IMR-90 (cell line): ENCODE data around the gene RET. TPM values are rescaled to one million over a fixed set of nuclear protein-coding genes. Genes with fewer than 3 reads are reported as not detected.

Experiments
- ATAC-seq: fragments of 200-7000 bp; cut with Tn5 transposase; 2 replicates; pipeline ENCODE4 v1.9.1; 2020; ENCODE audit warnings: low read depth, mild to moderate bottlenecking, moderate library complexity
- BruUV-seq: library from RNA; stranded (reverse); fragments of 400-500 nt; replicated peaks from 2 replicates; lab custom pipeline; 2021; lab: Mats Ljungman, UMichigan
- CTCF ChIA-PET: fragments of 300-600 bp; formaldehyde crosslinking; extraction: SDS; loops from one replicate; lab custom pipeline; 2021; ENCODE audit warnings: antibody characterized with exemption; lab: Yijun Ruan, JAX
- POLR2A ChIA-PET: fragments of 300-600 bp; sonication (Branson Sonifier 250); formaldehyde crosslinking; loops from one replicate; lab custom pipeline; 2022; ENCODE audit warnings: antibody characterized with exemption; ENCODE audit not compliant: unreplicated experiment; lab: Charles Lee
- DNase-seq: peaks from one replicate; pipeline ENCODE4 v3.0.0; 2013
- H2AFZ ChIP-seq: replicated peaks from 2 replicates; pipeline ENCODE3; 2013; ENCODE audit warnings: low read length, mild to moderate bottlenecking; ENCODE audit not compliant: poor library complexity
- H2AK5ac ChIP-seq: 2 replicates; pipeline ENCODE4 v1.6.1; 2013; ENCODE audit warnings: low read depth, low read length, inconsistent platforms
- H2AK9ac ChIP-seq: replicated peaks from 2 replicates; pipeline ENCODE3; 2013; ENCODE audit warnings: mild to moderate bottlenecking, low read depth, low read length, moderate library complexity; ENCODE audit not compliant: poor library complexity
- H2BK120ac ChIP-seq: 2 replicates; pipeline ENCODE4 v1.6.1; 2013; ENCODE audit warnings: low read depth, low read length, inconsistent platforms
- H2BK15ac ChIP-seq: 3 replicates; pipeline ENCODE4 v1.6.1; 2013; ENCODE audit warnings: low read depth, low read length, inconsistent platforms
- H2BK20ac ChIP-seq: 2 replicates; pipeline ENCODE4 v1.6.1; 2013; ENCODE audit warnings: low read depth, mild to moderate bottlenecking, inconsistent platforms, low read length, moderate library complexity
- H2BK5ac ChIP-seq: 2 replicates; pipeline ENCODE4 v1.6.1; 2013; ENCODE audit warnings: mild to moderate bottlenecking, low read depth, low read length, inconsistent platforms; ENCODE audit not compliant: poor library complexity, severe bottlenecking
- H3K14ac ChIP-seq: replicated peaks from 2 replicates; pipeline ENCODE4 v1.6.1; 2013; ENCODE audit warnings: low read depth, low read length, inconsistent platforms
- H3K18ac ChIP-seq: 2 replicates; pipeline ENCODE4 v1.6.1; 2013; ENCODE audit warnings: low read depth, low read length, control low read depth
- H3K23ac ChIP-seq: 2 replicates; pipeline ENCODE4 v1.6.1; 2013; ENCODE audit warnings: low read depth, low read length, inconsistent platforms
- H3K27ac ChIP-seq: 2 replicates; pipeline ENCODE4 v1.5.1; 2013; ENCODE audit warnings: mild to moderate bottlenecking, control low read depth, low read length; ENCODE audit not compliant: insufficient read depth
- H3K27me3 ChIP-seq: 2 replicates; pipeline ENCODE4 v1.6.1; 2013; ENCODE audit warnings: low read length; ENCODE audit not compliant: control insufficient read depth, insufficient read depth
- H3K36me3 ChIP-seq: 2 replicates; pipeline ENCODE4 v1.6.1; 2013; ENCODE audit warnings: low read length, mixed read lengths; ENCODE audit not compliant: control insufficient read depth, insufficient read depth
- H3K4ac ChIP-seq: 2 replicates; pipeline ENCODE4 v1.6.1; 2013; ENCODE audit warnings: low read depth, low read length, inconsistent platforms
- H3K4me1 ChIP-seq: 2 replicates; pipeline ENCODE4 v1.6.1; 2013; ENCODE audit warnings: low read length, mixed read lengths; ENCODE audit not compliant: control insufficient read depth, insufficient read depth
- H3K4me2 ChIP-seq: 2 replicates; pipeline ENCODE4 v1.6.1; 2013; ENCODE audit warnings: low read depth, mild to moderate bottlenecking, control low read depth, low read length, moderate library complexity
- H3K4me3 ChIP-seq: 2 replicates; pipeline ENCODE4 v1.5.1; 2013; ENCODE audit warnings: low read depth, mild to moderate bottlenecking, control low read depth, low read length, moderate library complexity; ENCODE audit not compliant: insufficient read depth
- H3K56ac ChIP-seq: 2 replicates; pipeline ENCODE4 v1.6.1; 2013; ENCODE audit warnings: low read length, inconsistent platforms; ENCODE audit not compliant: insufficient read depth; ENCODE audit errors: extremely low read depth
- H3K79me1 ChIP-seq, 2 experiments: 2 replicates each; pipeline ENCODE4 v1.6.1; 2013; ENCODE audit warnings: low read length in 2 of 2, inconsistent platforms in 1 of 2, low read depth in 1 of 2
- H3K9ac ChIP-seq: 2 replicates; pipeline ENCODE4 v1.6.1; 2013; ENCODE audit warnings: low read depth, low read length, control low read depth
- H3K9me1 ChIP-seq: 2 replicates; pipeline ENCODE4 v1.6.1; 2013; ENCODE audit warnings: low read length, inconsistent platforms; ENCODE audit not compliant: insufficient read depth
- H3K9me3 ChIP-seq: 2 replicates; pipeline ENCODE4 v1.6.1; 2013; ENCODE audit warnings: low read length; ENCODE audit not compliant: control insufficient read depth, insufficient read depth
- H4K20me1 ChIP-seq: 2 replicates; pipeline ENCODE4 v1.6.1; 2013; ENCODE audit warnings: low read length, inconsistent platforms; ENCODE audit not compliant: insufficient read depth
- H4K5ac ChIP-seq: 2 replicates; pipeline ENCODE4 v1.6.1; 2013; ENCODE audit warnings: mild to moderate bottlenecking, low read depth, low read length, control low read depth
- H4K8ac ChIP-seq, 2 experiments: 2 replicates each; pipeline ENCODE4 v1.6.1; 2013; ENCODE audit warnings: low read depth in 2 of 2, low read length in 2 of 2, control low read depth in 1 of 2, inconsistent platforms in 1 of 2
- H4K91ac ChIP-seq: 2 replicates; pipeline ENCODE4 v1.6.1; 2013; ENCODE audit warnings: low read depth, low read length, inconsistent platforms; ENCODE audit not compliant: insufficient read depth
- CHD1 ChIP-seq: IDR thresholded peaks from 2 replicates; pipeline ENCODE4 v1.6.1; 2012; ENCODE audit warnings: low read depth, low read length, improper control_type of control experiment
- NFE2L2 ChIP-seq: fragments of 150-350 bp; IDR thresholded peaks from 2 replicates; pipeline ENCODE4 v1.6.1; 2016; ENCODE audit warnings: low read depth, mild to moderate bottlenecking, low read length
- RCOR1 ChIP-seq: IDR thresholded peaks from 2 replicates; pipeline ENCODE4 v1.6.1; 2012; ENCODE audit warnings: mild to moderate bottlenecking, low read length, improper control_type of control experiment; ENCODE audit not compliant: insufficient replicate concordance
- RFX5 ChIP-seq: IDR thresholded peaks from 2 replicates; pipeline ENCODE4 v1.8.0; 2012; ENCODE audit warnings: low read depth, mild to moderate bottlenecking, low read length, moderate library complexity
- SMC3 ChIP-seq: fragments of 150-350 bp; IDR thresholded peaks from 2 replicates; pipeline ENCODE4 v1.6.1; 2016; ENCODE audit warnings: low read depth, mild to moderate bottlenecking, antibody characterized with exemption, low read length, moderate library complexity
- WGBS, 2 experiments: methylation state at CpG; one replicate each; pipeline versions ENCODE4 v1.1.5 to v1.1.7; 2013; ENCODE audit warnings: missing lambda C conversion rate in 2 of 2; ENCODE audit not compliant: insufficient read length in 1 of 2; ENCODE audit errors: extremely low coverage in 2 of 2; 5-methylcytosine and 5-hydroxymethylcytosine counted together
- dilution Hi-C: fragments of 300-500 bp; cut with HindIII; formaldehyde crosslinking; loops from one replicate; pipeline ENCODE4 v1.14.3; 2018; ENCODE audit warnings: low sequenced_read_pairs; ENCODE audit not compliant: unreplicated experiment
- in situ Hi-C: fragments of 300-500 bp; cut with MboI; formaldehyde crosslinking; loops from 3 replicates; pipeline ENCODE4 v1.14.3; 2019; ENCODE audit warnings: low sequenced_read_pairs, inconsistent platforms, mixed read lengths
- intact Hi-C: fragments of 100-400 bp; cut with micrococcal nuclease; formaldehyde crosslinking; loops from 2 replicates; pipeline ENCODE4 v1.10.0; 2022
- polyA plus RNA-seq, 3 experiments: library from polyadenylated mRNA; depleted of rRNA; stranded (reverse); fragments of >200 nt; gene quantifications; 2 replicates each; pipeline ENCODE4 v1.2.3, GENCODE V29; 2012; ENCODE audit warnings: low replicate concordance in 1 of 3
- total RNA-seq: library from RNA; depleted of rRNA; stranded (reverse); fragments of >200 nt; gene quantifications from 2 replicates; pipeline ENCODE4 v1.2.3, GENCODE V29; 2012
- TF ChIP-seq, protein P1 (sequence below): conservative IDR thresholded peaks from 2 replicates; pipeline ENCODE4 v1.5.1; 2012; ENCODE audit warnings: mild to moderate bottlenecking, low read depth, low read length, improper control_type of control experiment

The RET gene
- total and polyA plus RNA-seq, 2 of the 4 experiments (the other 2 are of a cell fraction), result 0.10 to 0.18 TPM

DNA sequence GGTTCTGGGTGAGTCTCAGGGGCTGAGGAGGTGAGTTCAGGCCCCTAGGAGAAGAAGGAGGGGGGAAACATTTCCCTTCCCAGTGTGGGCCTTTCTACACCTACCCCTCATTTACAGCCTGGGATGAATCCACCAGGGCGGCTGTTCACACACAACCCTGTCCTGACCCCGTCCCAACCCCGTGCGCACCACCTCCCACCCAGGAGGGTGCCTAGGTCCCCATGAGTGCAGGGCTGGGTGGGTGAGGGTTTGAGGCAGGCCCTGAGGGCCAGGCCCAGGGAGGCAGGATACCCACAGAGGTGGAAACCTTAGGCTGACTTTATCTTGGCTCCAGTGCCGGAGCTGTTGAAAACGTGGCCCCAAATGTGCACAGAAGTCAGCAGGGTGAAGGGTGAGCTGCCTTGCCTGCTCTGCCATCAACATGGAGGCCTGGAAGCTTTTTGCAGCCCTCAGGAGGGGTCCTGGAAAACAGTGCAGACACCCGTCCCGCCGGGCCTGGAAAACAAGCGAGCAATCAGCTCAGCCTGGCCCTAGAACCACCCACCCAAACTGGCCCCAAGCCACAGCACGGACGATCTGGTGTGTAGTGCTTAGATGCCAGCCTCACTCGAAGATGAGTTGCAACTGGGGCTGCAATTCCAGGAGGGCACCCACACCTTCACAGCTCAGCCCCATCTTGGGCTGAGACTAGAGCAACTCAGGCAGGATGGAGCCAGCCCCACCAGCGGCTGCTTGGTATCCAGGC, 9.3 kb upstream of the RET start:
- H2BK5ac ChIP-seq, result no peak overlapping the region
- H4K91ac ChIP-seq, result no peak overlapping the region
- no peaks in the 10 kb centered on the region for H3K9me1 ChIP-seq
- H3K4me1 ChIP-seq, result no peaks in the 10 kb centered on the region
- BruUV-seq, result no TSS peak
- H2AFZ ChIP-seq, result no peak overlapping the region
- ATAC-seq, result no peak
- ChIA-PET POLR2A (no interaction called here), CTCF (no interaction called here)
- intact Hi-C loops (no loop called here), dilution Hi-C loops (no loop called here), in situ Hi-C loops (loop anchor here (25.0 kb wide), 1 partner anchor 180 kb away; no protein-coding TSS in a partner anchor)
- H4K5ac ChIP-seq, result no peak overlapping the region
- H2AK9ac ChIP-seq, result no peak overlapping the region
- no peak overlapping the region for H3K4me2 ChIP-seq
- H2AK5ac ChIP-seq, result no peak overlapping the region
- no peak overlapping the region for H3K4ac ChIP-seq
- H4K20me1 ChIP-seq, result no peaks in the 10 kb centered on the region
- H3K27me3 ChIP-seq, result peaks cover 25% of the 10 kb centered on the region
- H2BK15ac ChIP-seq, result no peak overlapping the region
- H3K9ac ChIP-seq, result no peak overlapping the region
- no peak overlapping the region for H3K56ac ChIP-seq
- H3K18ac ChIP-seq, result no peak overlapping the region
- H4K8ac ChIP-seq, result no peak overlapping the region
- no peak for TF ChIP-seq RFX5
- no peak for TF ChIP-seq CHD1
- TF ChIP-seq SMC3, result no peak
- TF ChIP-seq RCOR1, result no peak
- TF ChIP-seq, protein P1, sequence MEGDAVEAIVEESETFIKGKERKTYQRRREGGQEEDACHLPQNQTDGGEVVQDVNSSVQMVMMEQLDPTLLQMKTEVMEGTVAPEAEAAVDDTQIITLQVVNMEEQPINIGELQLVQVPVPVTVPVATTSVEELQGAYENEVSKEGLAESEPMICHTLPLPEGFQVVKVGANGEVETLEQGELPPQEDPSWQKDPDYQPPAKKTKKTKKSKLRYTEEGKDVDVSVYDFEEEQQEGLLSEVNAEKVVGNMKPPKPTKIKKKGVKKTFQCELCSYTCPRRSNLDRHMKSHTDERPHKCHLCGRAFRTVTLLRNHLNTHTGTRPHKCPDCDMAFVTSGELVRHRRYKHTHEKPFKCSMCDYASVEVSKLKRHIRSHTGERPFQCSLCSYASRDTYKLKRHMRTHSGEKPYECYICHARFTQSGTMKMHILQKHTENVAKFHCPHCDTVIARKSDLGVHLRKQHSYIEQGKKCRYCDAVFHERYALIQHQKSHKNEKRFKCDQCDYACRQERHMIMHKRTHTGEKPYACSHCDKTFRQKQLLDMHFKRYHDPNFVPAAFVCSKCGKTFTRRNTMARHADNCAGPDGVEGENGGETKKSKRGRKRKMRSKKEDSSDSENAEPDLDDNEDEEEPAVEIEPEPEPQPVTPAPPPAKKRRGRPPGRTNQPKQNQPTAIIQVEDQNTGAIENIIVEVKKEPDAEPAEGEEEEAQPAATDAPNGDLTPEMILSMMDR, result no peak
- no peak for TF ChIP-seq NFE2L2
- H2BK120ac ChIP-seq, result no peak overlapping the region
- no peak overlapping the region for H3K4me3 ChIP-seq
- H3K79me1 ChIP-seq, result no peaks in the 10 kb centered on the region
- no peaks in the 10 kb centered on the region for H3K9me3 ChIP-seq
- DNase-seq, result no peak
- H3K36me3 ChIP-seq, result no peaks in the 10 kb centered on the region
- H3K27ac ChIP-seq, result no peak overlapping the region
- 72% methylated on average over 7 of the region's 14 CpGs; no CpG with 5 or more reads in 1 of the 2 experiments for WGBS, 2 experiments
- H3K23ac ChIP-seq, result no peak overlapping the region
- H3K14ac ChIP-seq, result no peak overlapping the region
- H2BK20ac ChIP-seq, result no peak overlapping the region
